DND-41 (cell line): ENCODE measurements around the gene SCCPDH.
"Not testable (repeated sequence)": the region's sequence is repeated elsewhere in the genome, so short reads cannot be mapped to it uniquely, and the experiment has no call there.

ENCODE experiments used
- EZH2 ChIP-seq: IDR thresholded peaks from 3 replicates; pipeline ENCODE4 v1.6.1; 2012; ENCODE audit warnings: borderline replicate concordance, low read depth, mild to moderate bottlenecking, moderate library complexity, low read length, inconsistent platforms; ENCODE audit not compliant: severe bottlenecking
- TF ChIP-seq, protein P1 (sequence below): IDR thresholded peaks from 2 replicates; pipeline ENCODE4 v1.5.1; 2012; ENCODE audit warnings: borderline replicate concordance, low read length, moderate library complexity, mild to moderate bottlenecking; ENCODE audit not compliant: poor library complexity, severe bottlenecking; ENCODE audit errors: extremely low read depth

DNA sequence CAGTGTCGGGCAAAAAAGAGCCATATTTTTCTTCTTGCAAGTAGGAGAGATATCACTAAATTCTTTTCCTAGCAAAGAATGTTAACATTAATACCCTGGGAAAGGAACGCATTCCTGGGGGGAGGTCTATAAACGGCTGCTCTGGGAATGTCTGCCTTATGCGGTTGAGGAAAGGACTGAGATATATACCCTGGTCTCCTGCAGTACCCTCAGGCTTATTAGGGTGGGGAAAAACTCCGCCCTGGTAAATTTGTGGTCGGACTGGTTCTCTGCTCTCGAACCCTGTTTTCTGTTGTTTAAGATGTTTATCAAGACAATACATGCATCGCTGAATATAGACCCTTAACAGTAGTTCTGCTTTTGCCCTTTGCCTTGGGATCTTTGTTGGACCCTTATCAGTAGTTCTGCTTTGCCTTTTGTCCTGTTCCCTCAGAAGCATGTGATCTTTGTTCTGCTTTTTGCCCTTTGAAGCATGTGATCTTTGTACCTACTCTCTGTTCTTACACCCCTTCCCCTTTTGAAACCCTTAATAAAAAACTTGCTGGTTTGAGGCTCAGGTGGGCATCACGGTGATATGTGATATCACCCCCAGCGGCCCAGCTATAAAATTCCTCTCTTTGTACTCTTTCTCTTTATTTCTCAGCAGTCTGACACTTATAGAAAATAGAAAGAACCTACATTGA is 29.9 kb upstream of the SCCPDH start:
- TF ChIP-seq, protein P1, sequence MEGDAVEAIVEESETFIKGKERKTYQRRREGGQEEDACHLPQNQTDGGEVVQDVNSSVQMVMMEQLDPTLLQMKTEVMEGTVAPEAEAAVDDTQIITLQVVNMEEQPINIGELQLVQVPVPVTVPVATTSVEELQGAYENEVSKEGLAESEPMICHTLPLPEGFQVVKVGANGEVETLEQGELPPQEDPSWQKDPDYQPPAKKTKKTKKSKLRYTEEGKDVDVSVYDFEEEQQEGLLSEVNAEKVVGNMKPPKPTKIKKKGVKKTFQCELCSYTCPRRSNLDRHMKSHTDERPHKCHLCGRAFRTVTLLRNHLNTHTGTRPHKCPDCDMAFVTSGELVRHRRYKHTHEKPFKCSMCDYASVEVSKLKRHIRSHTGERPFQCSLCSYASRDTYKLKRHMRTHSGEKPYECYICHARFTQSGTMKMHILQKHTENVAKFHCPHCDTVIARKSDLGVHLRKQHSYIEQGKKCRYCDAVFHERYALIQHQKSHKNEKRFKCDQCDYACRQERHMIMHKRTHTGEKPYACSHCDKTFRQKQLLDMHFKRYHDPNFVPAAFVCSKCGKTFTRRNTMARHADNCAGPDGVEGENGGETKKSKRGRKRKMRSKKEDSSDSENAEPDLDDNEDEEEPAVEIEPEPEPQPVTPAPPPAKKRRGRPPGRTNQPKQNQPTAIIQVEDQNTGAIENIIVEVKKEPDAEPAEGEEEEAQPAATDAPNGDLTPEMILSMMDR = not testable (repeated sequence)
- TF ChIP-seq EZH2 = not testable (repeated sequence)
